ENCODE data around the gene TRIM13.
"Not testable (repeated sequence)": the region's sequence is repeated elsewhere in the genome, so short reads cannot be mapped to it uniquely, and the experiment has no call there.

GRCh38 chr13:50062336-50062735 is 65.5 kb downstream of the TRIM13 start:
- TF ChIP-seq FOXM1 (IDR thresholded peaks at IDR 0.05; ENCODE audit: borderline replicate concordance); TARDBP (IDR thresholded peaks at IDR 0.05); FOXK2 (IDR thresholded peaks at IDR 0.05); PKNOX1 (IDR thresholded peaks at IDR 0.05); NFRKB (IDR thresholded peaks at IDR 0.05); ELF4 (IDR thresholded peaks at IDR 0.05); ARNT (IDR thresholded peaks at IDR 0.05); HDGF (IDR thresholded peaks at IDR 0.05; ENCODE audit: borderline replicate concordance); ZNF384 (IDR thresholded peaks at IDR 0.05); FOXA1 (IDR thresholded peaks at IDR 0.05): not testable (repeated sequence)

All from HEK293T (cell line).